Large intestine (tissue), 12 donors: ENCODE data around the gene REXO2. TPM values are rescaled to one million over a fixed set of nuclear protein-coding genes. Genes with fewer than 3 reads are reported as not detected.

ENCODE experiments used
- DNase-seq, 2 donors: peaks; one replicate each; pipeline versions ENCODE4 v3.0.0 to v3.0.0-alpha.2; 2013
- H3K27ac ChIP-seq: one replicate; pipeline ENCODE4 v1.5.1; 2013; ENCODE audit warnings: low read length
- H3K27me3 ChIP-seq: 2 replicates; pipeline ENCODE4 v1.6.1; 2013; ENCODE audit warnings: low read length; ENCODE audit not compliant: control insufficient read depth, insufficient read depth
- H3K36me3 ChIP-seq: 2 replicates; pipeline ENCODE4 v1.6.1; 2013; ENCODE audit warnings: low read length; ENCODE audit not compliant: control insufficient read depth, insufficient read depth
- H3K4me1 ChIP-seq: one replicate; pipeline ENCODE4 v1.6.1; 2013; ENCODE audit warnings: low read length; ENCODE audit not compliant: control insufficient read depth, insufficient read depth
- H3K4me3 ChIP-seq: one replicate; pipeline ENCODE4 v1.5.1; 2013; ENCODE audit warnings: low read length
- H3K9me3 ChIP-seq: one replicate; pipeline ENCODE4 v1.6.1; 2013; ENCODE audit warnings: mild to moderate bottlenecking, low read depth, low read length, moderate library complexity; ENCODE audit not compliant: control insufficient read depth
- WGBS: methylation state at CpG from one replicate; pipeline ENCODE4 v1.1.5; 2013; ENCODE audit warnings: low lambda C conversion rate; ENCODE audit not compliant: insufficient coverage; 5-methylcytosine and 5-hydroxymethylcytosine counted together
- long read RNA-seq, 11 donors: transcript quantifications; one replicate each; lab custom pipeline, GENCODE V29; 2026
- polyA plus RNA-seq: library from polyadenylated mRNA; unstranded; fragments of 120-200 nt; gene quantifications from one replicate; pipeline ENCODE4 v1.2.1, GENCODE V29; 2013

Gene REXO2
- 52.6 TPM for polyA plus RNA-seq
- long read RNA-seq, donor 1, transcript REXO2-220 (7 exons, 1,158 nt), result major isoform, 18 of 27 reads
- long read RNA-seq, donor 1, partial matches to known transcripts, result 0 of 27 reads
- long read RNA-seq, donor 1, other reads (novel, unspliced or antisense), result 0 of 27 reads
- long read RNA-seq, donor 2, transcript REXO2-220 (7 exons, 1,158 nt), result major isoform, 36 of 51 reads
- long read RNA-seq, donor 2, transcript REXO2-204 (4 exons, 1,081 nt), result minor isoform, 5 of 51 reads
- long read RNA-seq, donor 2, partial matches to known transcripts, result 0 of 51 reads
- long read RNA-seq, donor 2, other reads (novel, unspliced or antisense), result 0 of 51 reads
- long read RNA-seq, donor 3, result 0 reads
- long read RNA-seq, donor 4, transcript REXO2-220 (7 exons, 1,158 nt), result major isoform, 9 of 9 reads
- long read RNA-seq, donor 4, partial matches to known transcripts, result 0 of 9 reads
- long read RNA-seq, donor 4, other reads (novel, unspliced or antisense), result 0 of 9 reads
- long read RNA-seq, donor 5, transcript REXO2-220 (7 exons, 1,158 nt), result major isoform, 29 of 35 reads
- long read RNA-seq, donor 5, partial matches to known transcripts, result 0 of 35 reads
- long read RNA-seq, donor 5, other reads (novel, unspliced or antisense), result 0 of 35 reads
- long read RNA-seq, donor 6, transcript REXO2-220 (7 exons, 1,158 nt), result major isoform, 25 of 41 reads
- long read RNA-seq, donor 6, partial matches to known transcripts, result 9 of 41 reads
- long read RNA-seq, donor 6, other reads (novel, unspliced or antisense), result 0 of 41 reads
- long read RNA-seq, donor 7, transcript REXO2-220 (7 exons, 1,158 nt), result major isoform, 25 of 32 reads
- long read RNA-seq, donor 7, partial matches to known transcripts, result 0 of 32 reads
- long read RNA-seq, donor 7, other reads (novel, unspliced or antisense), result 0 of 32 reads
- long read RNA-seq, donor 8, transcript REXO2-220 (7 exons, 1,158 nt), result major isoform, 42 of 52 reads
- long read RNA-seq, donor 8, partial matches to known transcripts, result 0 of 52 reads
- long read RNA-seq, donor 8, other reads (novel, unspliced or antisense), result 0 of 52 reads
- long read RNA-seq, donor 9, transcript REXO2-220 (7 exons, 1,158 nt), result major isoform, 41 of 49 reads
- long read RNA-seq, donor 9, partial matches to known transcripts, result 0 of 49 reads
- long read RNA-seq, donor 9, other reads (novel, unspliced or antisense), result 0 of 49 reads
- long read RNA-seq, donor 10, transcript REXO2-220 (7 exons, 1,158 nt), result major isoform, 27 of 32 reads
- long read RNA-seq, donor 10, partial matches to known transcripts, result 0 of 32 reads
- long read RNA-seq, donor 10, other reads (novel, unspliced or antisense), result 0 of 32 reads
- long read RNA-seq, donor 11, transcript REXO2-220 (7 exons, 1,158 nt), result major isoform, 27 of 34 reads
- long read RNA-seq, donor 11, partial matches to known transcripts, result 0 of 34 reads
- long read RNA-seq, donor 11, other reads (novel, unspliced or antisense), result 0 of 34 reads

DNA sequence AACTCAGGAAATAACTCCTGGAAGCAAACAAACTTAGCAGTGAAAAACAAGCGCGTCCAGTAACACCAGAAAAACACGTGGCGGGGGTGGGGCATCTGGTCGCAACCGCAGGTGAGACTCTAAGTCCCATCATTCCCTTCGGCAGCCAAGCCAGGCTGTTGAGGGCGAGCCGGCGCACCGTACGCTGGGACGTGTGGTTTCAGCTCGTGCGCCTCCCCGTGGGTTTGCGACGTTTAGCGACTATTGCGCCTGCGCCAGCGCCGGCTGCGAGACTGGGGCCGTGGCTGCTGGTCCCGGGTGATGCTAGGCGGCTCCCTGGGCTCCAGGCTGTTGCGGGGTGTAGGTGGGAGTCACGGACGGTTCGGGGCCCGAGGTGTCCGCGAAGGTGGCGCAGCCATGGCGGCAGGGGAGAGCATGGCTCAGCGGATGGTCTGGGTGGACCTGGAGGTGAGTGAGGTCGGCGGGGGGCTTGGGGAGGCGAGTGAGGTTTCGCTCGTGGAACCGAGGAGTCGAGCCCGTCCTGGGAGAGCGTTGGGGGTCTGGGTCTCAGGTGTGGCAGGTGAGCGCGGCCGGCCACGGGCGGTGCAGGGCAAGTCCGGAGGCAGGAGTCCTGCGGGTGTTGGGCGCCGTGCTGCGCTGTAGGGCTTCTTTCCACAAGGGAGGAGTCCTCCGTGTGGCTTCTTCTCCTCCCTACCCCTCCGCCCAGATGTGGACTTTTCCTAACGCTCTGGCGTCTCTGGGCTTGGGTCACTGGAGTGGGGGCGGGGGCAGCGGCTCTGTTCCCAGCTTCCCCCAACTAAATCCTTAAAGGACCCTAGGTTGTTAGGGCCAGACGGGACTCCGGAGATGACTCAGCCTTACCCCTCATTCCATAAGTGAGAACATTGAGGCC is at the start of gene REXO2:
TSS of gene REXO2 (plus strand) at position 239 of the 892 bp plus-strand sequence. CDS start at position 301, 62 bp downstream.
- H3K27me3 ChIP-seq, result no peaks in the 10 kb centered on the region
- peak within 1 kb of the TSS; percentile 57 for H3K27ac ChIP-seq
- peaks cover 8% of the 10 kb centered on the region for H3K4me1 ChIP-seq
- peak; percentile 95 to 96 for DNase-seq
- H3K36me3 ChIP-seq, result peaks cover 2% of the 10 kb centered on the region
- H3K4me3 ChIP-seq, result peak within 1 kb of the TSS; percentile 82
- no peaks in the 10 kb centered on the region for H3K9me3 ChIP-seq
- WGBS, result no CpG with 5 or more reads among the region's 64 CpGs

GRCh38 chr11:114392735-114393667 is 46.3 kb upstream of the REXO2 start:
- peak; percentile 37 to 64 for DNase-seq
- WGBS, result 47% methylated on average over 3 of the region's 4 CpGs
- no peaks in the 10 kb centered on the region for H3K36me3 ChIP-seq
- no peak overlapping the region for H3K27ac ChIP-seq
- peaks cover 5% of the 10 kb centered on the region for H3K4me1 ChIP-seq
- H3K4me3 ChIP-seq, result no peak overlapping the region
- no peaks in the 10 kb centered on the region for H3K27me3 ChIP-seq
- H3K9me3 ChIP-seq, result no peaks in the 10 kb centered on the region

DNA sequence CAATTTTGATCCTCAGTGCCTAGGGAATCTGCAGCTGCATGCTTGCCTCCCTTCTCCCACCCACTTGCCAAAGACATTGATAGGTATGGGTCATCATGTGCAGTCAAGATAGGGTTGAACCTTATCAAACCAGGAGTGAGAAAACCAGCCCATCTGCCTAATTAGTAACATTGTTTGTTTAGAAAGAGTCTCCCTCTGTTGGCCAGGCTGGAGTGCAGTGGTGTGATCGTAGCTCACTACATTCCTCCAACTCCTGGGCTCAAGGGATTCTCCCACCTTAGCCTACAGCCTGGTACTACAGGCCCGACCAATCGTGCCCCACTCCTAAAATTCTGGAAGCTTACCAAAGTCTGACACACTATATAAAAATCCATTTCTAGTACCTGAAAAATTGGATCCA is 43.5 kb upstream of the REXO2 start:
- H3K27me3 ChIP-seq, result no peaks in the 10 kb centered on the region
- no peak for DNase-seq
- no peaks in the 10 kb centered on the region for H3K9me3 ChIP-seq
- no peak overlapping the region for H3K4me3 ChIP-seq
- WGBS, result no CpG with 5 or more reads among the region's 3 CpGs
- no peak overlapping the region for H3K27ac ChIP-seq
- H3K4me1 ChIP-seq, result peaks cover 11% of the 10 kb centered on the region
- H3K36me3 ChIP-seq, result no peaks in the 10 kb centered on the region

DNA sequence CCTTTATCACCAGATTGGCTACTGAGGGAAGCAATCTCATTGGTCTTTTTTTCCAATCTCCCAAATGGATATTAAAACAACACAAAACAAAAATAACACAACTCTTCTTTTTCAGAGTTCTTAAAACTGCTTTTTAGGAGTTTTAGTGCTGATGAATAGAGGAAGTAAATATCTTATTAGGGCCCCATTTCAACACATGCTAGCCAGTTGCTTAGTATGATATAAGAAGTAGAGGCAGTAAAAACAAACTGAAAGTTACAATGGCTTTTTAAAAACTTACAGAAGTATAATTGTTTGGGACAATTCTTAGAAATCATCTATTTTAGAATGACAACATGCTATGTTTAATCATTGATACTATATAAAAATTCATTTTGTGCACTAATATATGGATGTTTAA is 42.4 kb upstream of the REXO2 start:
- DNase-seq, result no peak
- Histone ChIP-seq H3K4me1 (peaks cover 11% of the 10 kb centered on the region), H3K36me3 (no peaks in the 10 kb centered on the region), H3K27ac (no peak overlapping the region), H3K27me3 (no peaks in the 10 kb centered on the region), H3K4me3 (no peak overlapping the region), H3K9me3 (no peaks in the 10 kb centered on the region)

- no CpG with 5 or more reads among the region's 2 CpGs for WGBS
- peaks cover 10% of the 10 kb centered on the region for H3K4me1 ChIP-seq
- H3K4me3 ChIP-seq, result no peak overlapping the region
- H3K27me3 ChIP-seq, result no peaks in the 10 kb centered on the region
- DNase-seq, result no peak
- H3K27ac ChIP-seq, result no peak overlapping the region
- no peaks in the 10 kb centered on the region for H3K36me3 ChIP-seq
- H3K9me3 ChIP-seq, result no peaks in the 10 kb centered on the region
Measured at GRCh38 chr11:114397349-114397982, 41.8 kb upstream of the REXO2 start.

DNA sequence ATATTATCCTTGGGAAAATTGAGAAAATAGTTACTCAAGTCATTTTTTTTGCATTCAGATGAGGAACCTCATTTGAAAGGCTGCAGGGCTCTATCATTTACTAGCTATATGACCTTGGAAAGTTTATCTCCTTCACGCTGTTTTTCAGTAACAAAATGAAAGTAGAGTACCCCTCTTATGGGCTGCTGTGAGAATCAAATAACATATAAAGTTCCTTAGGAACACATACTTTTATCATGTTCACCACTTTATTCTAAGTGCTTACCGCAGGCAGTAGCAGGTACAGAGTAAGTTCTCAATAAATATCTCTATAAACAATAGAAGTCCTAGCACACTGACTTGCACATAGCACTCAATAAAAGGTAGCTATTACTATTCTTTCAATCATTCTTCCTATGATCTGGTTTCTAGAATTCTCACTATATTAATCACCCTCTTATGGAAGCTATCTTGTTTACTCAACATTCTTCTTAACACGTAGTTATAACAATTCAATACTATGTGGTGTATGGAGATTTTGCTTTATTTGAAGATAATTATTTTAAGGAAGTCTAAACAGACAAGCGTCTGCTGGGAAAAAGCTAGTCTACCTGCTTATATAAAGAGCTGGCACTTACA is 40.9 kb upstream of the REXO2 start:
- H3K4me3 ChIP-seq, result no peak overlapping the region
- no peak for DNase-seq
- H3K27ac ChIP-seq, result peak overlapping the region; percentile 97
- no peaks in the 10 kb centered on the region for H3K27me3 ChIP-seq
- no peaks in the 10 kb centered on the region for H3K9me3 ChIP-seq
- H3K4me1 ChIP-seq, result peaks cover 6% of the 10 kb centered on the region
- no peaks in the 10 kb centered on the region for H3K36me3 ChIP-seq
- 63% methylated on average over 3 of the region's 4 CpGs for WGBS

GRCh38 chr11:114399490-114400215 is 39.6 kb upstream of the REXO2 start:
- H3K9me3 ChIP-seq, result no peaks in the 10 kb centered on the region
- WGBS, result 10% methylated on average over 2 of the region's 29 CpGs
- H3K27ac ChIP-seq, result peak overlapping the region; percentile 97
- DNase-seq, result peak in 1 of 2 donors; percentile 23
- H3K27me3 ChIP-seq, result no peaks in the 10 kb centered on the region
- peaks cover 4% of the 10 kb centered on the region for H3K36me3 ChIP-seq
- peaks cover 6% of the 10 kb centered on the region for H3K4me1 ChIP-seq
- H3K4me3 ChIP-seq, result peak overlapping the region; percentile 67
